ENCODE results near the gene IFI35. TPM values are rescaled to one million over a fixed set of nuclear protein-coding genes. Genes with fewer than 3 reads are reported as not detected.

IFI35 gene
- total and polyA plus RNA-seq, 8 donors = 4.0 to 145 (median 30.2) TPM

DNA sequence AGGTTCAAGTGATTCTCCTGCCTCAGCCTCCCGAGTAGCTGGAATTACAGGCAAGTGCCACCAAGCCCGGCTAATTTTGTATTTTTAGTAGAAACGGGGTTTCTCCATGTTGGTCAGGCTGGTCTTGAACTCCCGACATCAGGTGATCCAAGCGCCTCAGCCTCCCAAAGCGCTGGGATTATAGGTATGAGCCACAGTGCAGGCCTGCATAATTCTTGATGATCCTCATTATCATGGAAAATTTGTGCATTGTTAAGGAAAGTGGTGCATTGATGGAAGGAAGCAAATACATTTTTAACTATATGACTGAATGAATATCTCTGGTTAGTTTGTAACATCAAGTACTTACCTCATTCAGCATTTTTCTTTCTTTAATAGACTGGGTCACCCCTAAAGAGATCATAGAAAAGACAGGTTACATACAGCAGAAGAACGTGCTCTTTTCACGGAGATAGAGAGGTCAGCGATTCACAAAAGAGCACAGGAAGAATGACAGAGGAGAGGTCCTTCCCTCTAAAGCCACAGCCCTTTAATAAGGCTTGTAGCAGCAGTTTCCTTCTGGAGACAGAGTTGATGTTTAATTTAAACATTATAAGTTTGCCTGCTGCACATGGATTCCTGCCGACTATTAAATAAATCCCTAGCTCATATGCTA lies 56.5 kb downstream of the IFI35 start:
- TF ChIP-seq POLR2AphosphoS5 (IDR thresholded peaks at IDR 0.05) (no peak), POLR2A (IDR thresholded peaks at IDR 0.05) (no peak), EP300 (IDR thresholded peaks at IDR 0.05) (no peak)
- TF ChIP-seq, protein P1, sequence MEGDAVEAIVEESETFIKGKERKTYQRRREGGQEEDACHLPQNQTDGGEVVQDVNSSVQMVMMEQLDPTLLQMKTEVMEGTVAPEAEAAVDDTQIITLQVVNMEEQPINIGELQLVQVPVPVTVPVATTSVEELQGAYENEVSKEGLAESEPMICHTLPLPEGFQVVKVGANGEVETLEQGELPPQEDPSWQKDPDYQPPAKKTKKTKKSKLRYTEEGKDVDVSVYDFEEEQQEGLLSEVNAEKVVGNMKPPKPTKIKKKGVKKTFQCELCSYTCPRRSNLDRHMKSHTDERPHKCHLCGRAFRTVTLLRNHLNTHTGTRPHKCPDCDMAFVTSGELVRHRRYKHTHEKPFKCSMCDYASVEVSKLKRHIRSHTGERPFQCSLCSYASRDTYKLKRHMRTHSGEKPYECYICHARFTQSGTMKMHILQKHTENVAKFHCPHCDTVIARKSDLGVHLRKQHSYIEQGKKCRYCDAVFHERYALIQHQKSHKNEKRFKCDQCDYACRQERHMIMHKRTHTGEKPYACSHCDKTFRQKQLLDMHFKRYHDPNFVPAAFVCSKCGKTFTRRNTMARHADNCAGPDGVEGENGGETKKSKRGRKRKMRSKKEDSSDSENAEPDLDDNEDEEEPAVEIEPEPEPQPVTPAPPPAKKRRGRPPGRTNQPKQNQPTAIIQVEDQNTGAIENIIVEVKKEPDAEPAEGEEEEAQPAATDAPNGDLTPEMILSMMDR (IDR thresholded peaks at IDR 0.05) = no peak
- DNase-seq = no peak
- WGBS, 5 donors = 79 to 88% (median 84%) methylated on average over 10 of the region's 10 CpGs
- H3K36me3 ChIP-seq = no peaks in the 10 kb centered on the region
- no peak overlapping the region for H3K27ac ChIP-seq
- intact Hi-C loops (cut with DNase I; ENCODE audit: low total_unique reads) = no loop called here
- H3K9me3 ChIP-seq = no peaks in the 10 kb centered on the region
- no peaks in the 10 kb centered on the region for H3K27me3 ChIP-seq
- no peak overlapping the region for H3K4me3 ChIP-seq
- H3K4me1 ChIP-seq = no peaks in the 10 kb centered on the region

Small RNA genes lying within 50 kb of the gene (small RNA-seq; reads per million reads assigned to genes)
- 0 to 0.27 (median 0) reads per million in 4 donors for gene AARSD1

Other genes starting within 250 kb of the IFI35 start
- gene RAMP2, start 245.6 kb upstream of the IFI35 start, total RNA-seq = 10 to 100 TPM in 2 of 5 donors, not detected in 3; 10.4 to 15.2 TPM
- gene RAMP2, start 245.6 kb upstream of the IFI35 start, polyA plus RNA-seq = 10 to 100 TPM in 2 of 3 donors, 1 to 10 TPM in 1; 8.6 to 20.0 (median 19.2) TPM
- gene VPS25, start 233.3 kb upstream of the IFI35 start, total RNA-seq = 10 to 100 TPM in 3 of 5 donors, 1 to 10 TPM in 2; 4.1 to 66.5 (median 12.9) TPM
- 10 to 100 TPM; 71.8 to 79.6 (median 75.5) TPM for gene VPS25, start 233.3 kb upstream of the IFI35 start, polyA plus RNA-seq
- gene WNK4, start 226.2 kb upstream of the IFI35 start, total RNA-seq = 10 to 100 TPM in 2 of 5 donors, 1 to 10 TPM in 3; 1.1 to 30.4 (median 4.9) TPM
- 1 to 10 TPM; 1.1 to 1.7 (median 1.3) TPM for gene WNK4, start 226.2 kb upstream of the IFI35 start, polyA plus RNA-seq
- gene COA3, start 208.1 kb upstream of the IFI35 start, total RNA-seq = 100 to 1,000 TPM in 3 of 5 donors, 10 to 100 TPM in 2; 22.2 to 166 (median 121) TPM
- gene COA3, start 208.1 kb upstream of the IFI35 start, polyA plus RNA-seq = 100 to 1,000 TPM; 201 to 268 (median 201) TPM
- gene CNTD1, start 207.9 kb upstream of the IFI35 start, total RNA-seq = 1 to 10 TPM in 2 of 5 donors, under 1 TPM in 1, not detected in 2; 0.29 to 2.2 (median 1.3) TPM
- 1 to 10 TPM; 1.3 to 2.4 (median 1.3) TPM for gene CNTD1, start 207.9 kb upstream of the IFI35 start, polyA plus RNA-seq
- 100 to 1,000 TPM in 3 of 5 donors, 10 to 100 TPM in 2; 53.1 to 192 (median 124) TPM for gene BECN1, start 182.5 kb upstream of the IFI35 start, total RNA-seq
- 10 to 100 TPM; 40.3 to 86.1 (median 65.2) TPM for gene BECN1, start 182.5 kb upstream of the IFI35 start, polyA plus RNA-seq
- 10 to 100 TPM; 26.4 to 74.4 (median 70.0) TPM for gene PSME3, start 173.4 kb upstream of the IFI35 start, total RNA-seq
- gene PSME3, start 173.4 kb upstream of the IFI35 start, polyA plus RNA-seq = 10 to 100 TPM; 27.1 to 75.8 (median 61.5) TPM
- 1 to 10 TPM in 1 of 5 donors, under 1 TPM in 2, not detected in 2; 0.87 to 3.0 (median 0.92) TPM for gene AOC2, start 162.2 kb upstream of the IFI35 start, total RNA-seq
- under 1 TPM in 2 of 3 donors, not detected in 1; 0.50 to 0.55 TPM for gene AOC2, start 162.2 kb upstream of the IFI35 start, polyA plus RNA-seq
- 10 to 100 TPM; 20.9 to 67.9 (median 42.0) TPM for gene AOC3, start 155.6 kb upstream of the IFI35 start, total RNA-seq
- gene AOC3, start 155.6 kb upstream of the IFI35 start, polyA plus RNA-seq = 10 to 100 TPM in 1 of 3 donors, 1 to 10 TPM in 2; 6.2 to 46.9 (median 9.3) TPM
- 1 to 10 TPM in 1 of 5 donors, not detected in 4; 4.0 TPM for gene G6PC1, start 106.0 kb upstream of the IFI35 start, total RNA-seq
- gene G6PC1, start 106.0 kb upstream of the IFI35 start, polyA plus RNA-seq = not detected
- gene AARSD1, start 42.3 kb upstream of the IFI35 start, total RNA-seq = 10 to 100 TPM in 4 of 5 donors, 1 to 10 TPM in 1; 6.4 to 64.0 (median 26.8) TPM
- gene AARSD1, start 42.3 kb upstream of the IFI35 start, polyA plus RNA-seq = 10 to 100 TPM; 37.7 to 61.2 (median 56.7) TPM
- gene PTGES3L, start 26.7 kb upstream of the IFI35 start, total RNA-seq = 1 to 10 TPM in 3 of 5 donors, not detected in 2; 3.6 to 9.8 (median 8.3) TPM
- gene PTGES3L, start 26.7 kb upstream of the IFI35 start, polyA plus RNA-seq = 1 to 10 TPM in 2 of 3 donors, not detected in 1; 1.3 to 2.9 TPM
- gene RUNDC1, start 26.2 kb upstream of the IFI35 start, total RNA-seq = 10 to 100 TPM; 12.9 to 51.6 (median 15.2) TPM
- 1 to 10 TPM; 5.8 to 7.1 (median 6.6) TPM for gene RUNDC1, start 26.2 kb upstream of the IFI35 start, polyA plus RNA-seq
- gene RPL27, start 8.4 kb upstream of the IFI35 start, total RNA-seq = 1,000 to 10,000 TPM in 3 of 5 donors, 100 to 1,000 TPM in 2; 251 to 1,639 (median 1,099) TPM
- 1,000 to 10,000 TPM; 2,693 to 4,199 (median 4,058) TPM for gene RPL27, start 8.4 kb upstream of the IFI35 start, polyA plus RNA-seq
- gene VAT1, start 15.6 kb downstream of the IFI35 start, total RNA-seq = 10 to 100 TPM in 4 of 5 donors, 1 to 10 TPM in 1; 8.2 to 71.7 (median 55.8) TPM
- 10 to 100 TPM; 26.5 to 73.6 (median 65.7) TPM for gene VAT1, start 15.6 kb downstream of the IFI35 start, polyA plus RNA-seq
- 1 to 10 TPM in 3 of 5 donors, under 1 TPM in 1, not detected in 1; 0.37 to 5.8 (median 2.1) TPM for gene RND2, start 18.4 kb downstream of the IFI35 start, total RNA-seq
- 1 to 10 TPM in 2 of 3 donors, under 1 TPM in 1; 0.50 to 1.2 (median 1.2) TPM for gene RND2, start 18.4 kb downstream of the IFI35 start, polyA plus RNA-seq
- gene BRCA1, start 118.6 kb downstream of the IFI35 start, total RNA-seq = 10 to 100 TPM; 13.0 to 47.5 (median 25.8) TPM
- 1 to 10 TPM; 2.0 to 2.3 (median 2.1) TPM for gene BRCA1, start 118.6 kb downstream of the IFI35 start, polyA plus RNA-seq
- 100 to 1,000 TPM in 1 of 5 donors, 10 to 100 TPM in 4; 29.0 to 107 (median 46.7) TPM for gene NBR1, start 164.4 kb downstream of the IFI35 start, total RNA-seq
- 10 to 100 TPM; 25.4 to 42.5 (median 30.4) TPM for gene NBR1, start 164.4 kb downstream of the IFI35 start, polyA plus RNA-seq
- 10 to 100 TPM in 2 of 5 donors, 1 to 10 TPM in 2, not detected in 1; 4.0 to 82.3 (median 28.2) TPM for gene TMEM106A, start 205.1 kb downstream of the IFI35 start, total RNA-seq
- 1 to 10 TPM in 2 of 3 donors, under 1 TPM in 1; 0.85 to 1.9 (median 1.8) TPM for gene TMEM106A, start 205.1 kb downstream of the IFI35 start, polyA plus RNA-seq
- gene CCDC200, start 221.8 kb downstream of the IFI35 start, total RNA-seq = under 1 TPM in 1 of 5 donors, not detected in 4; 0.55 TPM
- not detected for gene CCDC200, start 221.8 kb downstream of the IFI35 start, polyA plus RNA-seq
- not detected for gene RNU2-1, start 227.2 kb downstream of the IFI35 start, total RNA-seq
- gene RNU2-1, start 227.2 kb downstream of the IFI35 start, polyA plus RNA-seq = not detected

Measured in stomach (tissue), 9 donors.